Neural cell (in vitro differentiated cells): ENCODE data around the gene GLRX5. TPM values are rescaled to one million over a fixed set of nuclear protein-coding genes. Genes with fewer than 3 reads are reported as not detected.

ENCODE experiments used
- H2AFZ ChIP-seq: fragments of 200-600, 300-800 bp; sonication (generic), shearing (Covaris generic); 2 replicates; pipeline ENCODE4 v1.6.0; 2014; ENCODE audit warnings: low read depth, mild to moderate bottlenecking, antibody characterized with exemption, low read length, moderate library complexity
- H3F3A ChIP-seq: fragments of 200-600 bp; shearing (Covaris generic); 2 replicates; pipeline ENCODE4 v1.6.1; 2016; ENCODE audit warnings: mild to moderate bottlenecking, moderate library complexity, mixed read lengths, antibody characterized with exemption, low read length; ENCODE audit not compliant: insufficient read depth, poor library complexity, severe bottlenecking
- H3K27ac ChIP-seq: fragments of 200-600, 300-800 bp; sonication (generic), shearing (Covaris generic); 2 replicates; pipeline ENCODE4 v1.5.1; 2014; ENCODE audit warnings: mild to moderate bottlenecking, low read length, moderate library complexity
- H3K27me3 ChIP-seq: fragments of 300-800, 200-600 bp; sonication (generic), shearing (Covaris generic); 2 replicates; pipeline ENCODE4 v1.6.0; 2014; ENCODE audit warnings: mild to moderate bottlenecking, low read depth, low read length, moderate library complexity; ENCODE audit not compliant: insufficient read depth
- H3K36me3 ChIP-seq: fragments of 300-800, 200-600 bp; sonication (generic), shearing (Covaris generic); 2 replicates; pipeline ENCODE4 v1.5.1; 2014; ENCODE audit warnings: mild to moderate bottlenecking, antibody characterized with exemption, low read length, moderate library complexity; ENCODE audit not compliant: insufficient read depth
- H3K4me2 ChIP-seq: fragments of 300-800, 200-600 bp; sonication (generic), shearing (Covaris generic); 2 replicates; pipeline ENCODE4 v1.6.0; 2014; ENCODE audit warnings: mild to moderate bottlenecking, low read length
- H3K4me3 ChIP-seq: fragments of 300-800, 200-600 bp; sonication (generic), shearing (Covaris generic); 2 replicates; pipeline ENCODE4 v1.5.1; 2014; ENCODE audit warnings: mild to moderate bottlenecking, low read length, moderate library complexity
- H3K79me2 ChIP-seq: fragments of 200-600 bp; shearing (Covaris generic); replicated peaks from 2 replicates; pipeline ENCODE4 v1.6.0; 2014; ENCODE audit warnings: mild to moderate bottlenecking, low read length, moderate library complexity; ENCODE audit not compliant: insufficient read depth
- H3K9ac ChIP-seq: fragments of 300-800, 200-600 bp; sonication (generic), shearing (Covaris generic); 2 replicates; pipeline ENCODE4 v1.6.1; 2016; ENCODE audit warnings: mild to moderate bottlenecking, low read length, mixed read lengths
- H3K9me2 ChIP-seq: fragments of 200-600 bp; shearing (Covaris generic); 2 replicates; pipeline ENCODE4 v1.6.1; 2016; ENCODE audit warnings: mild to moderate bottlenecking, low read length, mixed read lengths; ENCODE audit not compliant: insufficient read depth
- H3K9me3 ChIP-seq: fragments of 200-600, 300-800 bp; sonication (generic), shearing (Covaris generic); 2 replicates; pipeline ENCODE4 v1.6.1; 2016; ENCODE audit warnings: mild to moderate bottlenecking, mixed run types, low read length, moderate library complexity, mixed read lengths
- H4K20me1 ChIP-seq: fragments of 200-600 bp; shearing (Covaris generic); 2 replicates; pipeline ENCODE4 v1.6.1; 2016; ENCODE audit warnings: mild to moderate bottlenecking, mixed run types; ENCODE audit not compliant: insufficient read depth
- EP300 ChIP-seq: fragments of 450-650 bp; conservative IDR thresholded peaks from 2 replicates; pipeline ENCODE4 v1.6.1; 2014; ENCODE audit warnings: antibody characterized with exemption, mild to moderate bottlenecking, moderate library complexity; ENCODE audit not compliant: poor library complexity, severe bottlenecking
- EZH2 ChIP-seq: fragments of 200-600, 300-800 bp; shearing (Covaris generic), sonication (generic); IDR thresholded peaks from 2 replicates; pipeline ENCODE4 v1.6.1; 2014; ENCODE audit warnings: antibody characterized with exemption, low read length, borderline replicate concordance, mild to moderate bottlenecking; ENCODE audit not compliant: insufficient read depth, poor library complexity, severe bottlenecking
- MXI1 ChIP-seq: fragments of 450-650 bp; conservative IDR thresholded peaks from 2 replicates; pipeline ENCODE4 v1.6.1; 2014; ENCODE audit warnings: antibody characterized with exemption, mild to moderate bottlenecking; ENCODE audit not compliant: poor library complexity, severe bottlenecking
- POLR2AphosphoS5 ChIP-seq: IDR thresholded peaks from 2 replicates; pipeline ENCODE4 v1.6.1; 2012
- RAD21 ChIP-seq: fragments of 450-650 bp; conservative IDR thresholded peaks from 2 replicates; pipeline ENCODE4 v1.6.1; 2014; ENCODE audit warnings: antibody characterized with exemption, mild to moderate bottlenecking, moderate library complexity
- REST ChIP-seq: IDR thresholded peaks from 2 replicates; pipeline ENCODE4 v1.6.1; 2012; ENCODE audit warnings: borderline replicate concordance
- SMC3 ChIP-seq: fragments of 450-650 bp; conservative IDR thresholded peaks from 2 replicates; pipeline ENCODE4 v1.6.1; 2014; ENCODE audit warnings: antibody characterized with exemption, mild to moderate bottlenecking, moderate library complexity; ENCODE audit not compliant: poor library complexity
- TAF1 ChIP-seq: IDR thresholded peaks from 2 replicates; pipeline ENCODE4 v1.6.1; 2012; ENCODE audit warnings: low read depth
- polyA plus RNA-seq: library from polyadenylated mRNA; depleted of rRNA; stranded (reverse); fragments of >200 nt; gene quantifications from 2 replicates; pipeline ENCODE4 v1.2.3, GENCODE V29; 2014
- TF ChIP-seq, protein P1 (sequence below): fragments of 450-650 bp; IDR thresholded peaks from 2 replicates; pipeline ENCODE4 v1.5.1; 2014; ENCODE audit warnings: antibody characterized with exemption, mild to moderate bottlenecking, moderate library complexity; ENCODE audit not compliant: poor library complexity, severe bottlenecking

Gene GLRX5
- polyA plus RNA-seq, 1 donor from 2014 or later = 81.0 TPM

GRCh38 chr14:95499354-95499750 lies 35.5 kb upstream of the GLRX5 start:
- H3K9ac ChIP-seq = no peak overlapping the region
- H3K27ac ChIP-seq = no peak overlapping the region

GRCh38 chr14:95500201-95500681 lies 34.6 kb upstream of the GLRX5 start:
- H3K27me3 ChIP-seq = no peaks in the 10 kb centered on the region
- no peaks in the 10 kb centered on the region for H3K79me2 ChIP-seq
- no peaks in the 10 kb centered on the region for H3F3A ChIP-seq
- H3K36me3 ChIP-seq = no peaks in the 10 kb centered on the region
- H3K9me2 ChIP-seq = no peaks in the 10 kb centered on the region
- H3K4me3 ChIP-seq = no peak overlapping the region
- H3K9ac ChIP-seq = no peak overlapping the region
- TF ChIP-seq POLR2AphosphoS5 (no peak), RAD21 (no peak), REST (no peak), SMC3 (no peak), TAF1 (no peak)
- TF ChIP-seq, protein P1, sequence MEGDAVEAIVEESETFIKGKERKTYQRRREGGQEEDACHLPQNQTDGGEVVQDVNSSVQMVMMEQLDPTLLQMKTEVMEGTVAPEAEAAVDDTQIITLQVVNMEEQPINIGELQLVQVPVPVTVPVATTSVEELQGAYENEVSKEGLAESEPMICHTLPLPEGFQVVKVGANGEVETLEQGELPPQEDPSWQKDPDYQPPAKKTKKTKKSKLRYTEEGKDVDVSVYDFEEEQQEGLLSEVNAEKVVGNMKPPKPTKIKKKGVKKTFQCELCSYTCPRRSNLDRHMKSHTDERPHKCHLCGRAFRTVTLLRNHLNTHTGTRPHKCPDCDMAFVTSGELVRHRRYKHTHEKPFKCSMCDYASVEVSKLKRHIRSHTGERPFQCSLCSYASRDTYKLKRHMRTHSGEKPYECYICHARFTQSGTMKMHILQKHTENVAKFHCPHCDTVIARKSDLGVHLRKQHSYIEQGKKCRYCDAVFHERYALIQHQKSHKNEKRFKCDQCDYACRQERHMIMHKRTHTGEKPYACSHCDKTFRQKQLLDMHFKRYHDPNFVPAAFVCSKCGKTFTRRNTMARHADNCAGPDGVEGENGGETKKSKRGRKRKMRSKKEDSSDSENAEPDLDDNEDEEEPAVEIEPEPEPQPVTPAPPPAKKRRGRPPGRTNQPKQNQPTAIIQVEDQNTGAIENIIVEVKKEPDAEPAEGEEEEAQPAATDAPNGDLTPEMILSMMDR = no peak
- H3K27ac ChIP-seq = no peak overlapping the region
- no peaks in the 10 kb centered on the region for H3K9me3 ChIP-seq
- H3K4me2 ChIP-seq = no peak overlapping the region
- no peaks in the 10 kb centered on the region for H4K20me1 ChIP-seq
- H2AFZ ChIP-seq = no peak overlapping the region

More at GRCh38 chr14:95499354-95499750, 35.5 kb upstream of the GLRX5 start:
- Histone ChIP-seq H3K79me2 (no peaks in the 10 kb centered on the region), H3F3A (no peaks in the 10 kb centered on the region), H3K9me2 (no peaks in the 10 kb centered on the region), H3K4me3 (no peak overlapping the region), H3K27me3 (no peaks in the 10 kb centered on the region), H2AFZ (no peak overlapping the region), H3K9me3 (no peaks in the 10 kb centered on the region), H4K20me1 (no peaks in the 10 kb centered on the region), H3K4me2 (no peak overlapping the region), H3K36me3 (no peaks in the 10 kb centered on the region)
- TF ChIP-seq MXI1 (no peak), REST (no peak), RAD21 (no peak), EP300 (no peak), SMC3 (no peak), POLR2AphosphoS5 (no peak), EZH2 (no peak), TAF1 (no peak)
- TF ChIP-seq, protein P1 = no peak
